ENCODE measurements around the gene NHLRC2.

NHLRC2 gene

GRCh38 chr10:113957013-113957412 is 102.6 kb downstream of the NHLRC2 start:
- no peak overlapping the region for H3K4me3 ChIP-seq (ENCODE audit: low read length)
- TF ChIP-seq CTCF (conservative IDR thresholded peaks at IDR 0.05; ENCODE audit: low read depth, low read length): no peak
- DNase-seq (ENCODE audit: low read depth): peak; percentile 60

GRCh38 chr10:113958631-113959382 is 104.3 kb downstream of the NHLRC2 start:
- no peak for TF ChIP-seq CTCF (conservative IDR thresholded peaks at IDR 0.05; ENCODE audit: low read depth, low read length)
- H3K4me3 ChIP-seq (ENCODE audit: low read length): no peak overlapping the region
- DNase-seq (ENCODE audit: low read depth): peak; percentile 86

GRCh38 chr10:113959383-113959760 is 104.9 kb downstream of the NHLRC2 start:
- no peak overlapping the region for H3K4me3 ChIP-seq (ENCODE audit: low read length)
- no peak for TF ChIP-seq CTCF (conservative IDR thresholded peaks at IDR 0.05; ENCODE audit: low read depth, low read length)
- DNase-seq (ENCODE audit: low read depth): no peak

GRCh38 chr10:113960617-113961181 is 106.2 kb downstream of the NHLRC2 start:
- no peak for TF ChIP-seq CTCF (conservative IDR thresholded peaks at IDR 0.05; ENCODE audit: low read depth, low read length)
- H3K4me3 ChIP-seq (ENCODE audit: low read length): no peak overlapping the region
- no peak for DNase-seq (ENCODE audit: low read depth)

- no peak for DNase-seq (ENCODE audit: low read depth)
- no peak for TF ChIP-seq CTCF (conservative IDR thresholded peaks at IDR 0.05; ENCODE audit: low read depth, low read length)
- H3K4me3 ChIP-seq (ENCODE audit: low read length): no peak overlapping the region
These were observed 106.9 kb downstream of the NHLRC2 start for GRCh38 chr10:113961182-113962031.

GRCh38 chr10:113965077-113965476 is 110.6 kb downstream of the NHLRC2 start:
- no peak for DNase-seq (ENCODE audit: low read depth)

More at GRCh38 chr10:113965077-113965476, 110.6 kb downstream of the NHLRC2 start:
- no peak overlapping the region for H3K4me3 ChIP-seq (ENCODE audit: low read length)
- no peak for TF ChIP-seq CTCF (conservative IDR thresholded peaks at IDR 0.05; ENCODE audit: low read depth, low read length)

All from retinal pigment epithelial cell (primary cell).